OCI-LY1 (cell line): Measurements from ENCODE around the gene GLA.

Source experiments
- H2AFZ ChIP-seq: fragments of 200-600 bp; sonication (generic), shearing (Covaris generic); 2 replicates; pipeline ENCODE4 v1.6.0; 2014; ENCODE audit warnings: antibody characterized with exemption, mild to moderate bottlenecking, low read length
- H3F3A ChIP-seq: fragments of 200-600 bp; sonication (generic), shearing (Covaris generic); 2 replicates; pipeline ENCODE4 v1.6.0; 2014; ENCODE audit warnings: mild to moderate bottlenecking, antibody characterized with exemption, low read length, moderate library complexity; ENCODE audit not compliant: insufficient read depth
- H3K27ac ChIP-seq: fragments of 200-600 bp; sonication (generic); 2 replicates; pipeline ENCODE4 v1.5.1; 2014; ENCODE audit warnings: low read length, mixed run types, mild to moderate bottlenecking, low read depth; ENCODE audit not compliant: poor library complexity, severe bottlenecking
- H3K27me3 ChIP-seq: fragments of 200-600 bp; sonication (generic); 2 replicates; pipeline ENCODE4 v1.6.0; 2014; ENCODE audit warnings: antibody characterized with exemption, mild to moderate bottlenecking, low read length, moderate library complexity; ENCODE audit not compliant: insufficient read depth
- H3K36me3 ChIP-seq: fragments of 200-600 bp; sonication (generic); 2 replicates; pipeline ENCODE4 v1.6.1; 2014; ENCODE audit warnings: mild to moderate bottlenecking, antibody characterized with exemption, low read length, moderate library complexity, mixed read lengths; ENCODE audit not compliant: insufficient read depth
- H3K4me1 ChIP-seq: fragments of 200-600 bp; sonication (generic); 2 replicates; pipeline ENCODE4 v1.5.1; 2014; ENCODE audit warnings: mild to moderate bottlenecking, low read length, moderate library complexity; ENCODE audit not compliant: insufficient read depth, severe bottlenecking
- H3K4me2 ChIP-seq: fragments of 200-600 bp; sonication (generic), shearing (Covaris generic); 2 replicates; pipeline ENCODE4 v1.6.1; 2014; ENCODE audit warnings: low read length
- H3K4me3 ChIP-seq: fragments of 200-600 bp; sonication (generic); 2 replicates; pipeline ENCODE4 v1.5.1; 2014; ENCODE audit warnings: low read length, low read depth, mild to moderate bottlenecking, mixed read lengths; ENCODE audit not compliant: poor library complexity, severe bottlenecking
- H3K79me2 ChIP-seq: fragments of 200-600 bp; shearing (Covaris generic); 2 replicates; pipeline ENCODE4 v1.6.1; 2016; ENCODE audit warnings: mixed run types, low read length, mixed read lengths; ENCODE audit not compliant: insufficient read depth
- H3K9ac ChIP-seq: fragments of 200-600 bp; sonication (generic), shearing (Covaris generic); 2 replicates; pipeline ENCODE4 v1.6.1; 2014; ENCODE audit warnings: mild to moderate bottlenecking, low read length, mixed read lengths
- H3K9me2 ChIP-seq: fragments of 200-600 bp; sonication (generic), shearing (Covaris generic); 2 replicates; pipeline ENCODE4 v1.6.1; 2014; ENCODE audit warnings: low read depth, mild to moderate bottlenecking, low read length, mixed read lengths
- H3K9me3 ChIP-seq: fragments of 200-600 bp; shearing (Covaris generic); 2 replicates; pipeline ENCODE4 v1.6.1; 2014; ENCODE audit warnings: low read length, mixed read lengths
- H4K20me1 ChIP-seq: fragments of 200-600 bp; sonication (generic), shearing (Covaris generic); 2 replicates; pipeline ENCODE4 v1.6.0; 2016; ENCODE audit warnings: mild to moderate bottlenecking, low read length; ENCODE audit not compliant: insufficient read depth
- CTCF ChIP-seq: fragments of 200-600 bp; sonication (generic), shearing (Covaris generic); IDR thresholded peaks from 2 replicates; pipeline ENCODE4 v1.5.1; 2017; ENCODE audit warnings: mild to moderate bottlenecking, antibody characterized with exemption, low read length, moderate library complexity, mixed read lengths
- EZH2 ChIP-seq: fragments of 200-600 bp; sonication (generic), shearing (Covaris generic); IDR thresholded peaks from 2 replicates; pipeline ENCODE4 v1.8.0; 2017; ENCODE audit warnings: borderline replicate concordance, mixed run types, mild to moderate bottlenecking, antibody characterized with exemption, low read length, moderate library complexity, mixed read lengths

Gene GLA

GRCh38 chrX:101370888-101371504, 36.7 kb downstream of the GLA start:
- Histone ChIP-seq H3K36me3 (peaks cover 62% of the 10 kb centered on the region), H3K4me2 (peak overlapping the region; percentile 41), H3F3A (no peaks in the 10 kb centered on the region), H4K20me1 (no peaks in the 10 kb centered on the region), H2AFZ (no peak overlapping the region), H3K9ac (peak overlapping the region; percentile 29; the same call in 1 of the 2 replicates), H3K79me2 (no peaks in the 10 kb centered on the region), H3K4me1 (peaks cover 30% of the 10 kb centered on the region), H3K27ac (peak overlapping the region; percentile 68), H3K27me3 (no peaks in the 10 kb centered on the region), H3K9me2 (no peaks in the 10 kb centered on the region), H3K9me3 (no peaks in the 10 kb centered on the region), H3K4me3 (no peak overlapping the region)
- TF ChIP-seq CTCF = no peak

- TF ChIP-seq CTCF = no peak
- TF ChIP-seq EZH2 = no peak
- Histone ChIP-seq H3K27ac (no peak overlapping the region), H3K79me2 (no peaks in the 10 kb centered on the region), H3K9me3 (no peaks in the 10 kb centered on the region), H3K9me2 (no peaks in the 10 kb centered on the region), H3K4me2 (no peak overlapping the region), H3K9ac (no peak overlapping the region), H3K27me3 (no peaks in the 10 kb centered on the region), H3F3A (no peaks in the 10 kb centered on the region), H4K20me1 (no peaks in the 10 kb centered on the region), H3K4me1 (peaks cover 30% of the 10 kb centered on the region), H3K36me3 (peaks cover 50% of the 10 kb centered on the region), H3K4me3 (no peak overlapping the region), H2AFZ (no peak overlapping the region)
Measured at GRCh38 chrX:101369687-101370086, 38.0 kb downstream of the GLA start.

- H3K27ac ChIP-seq = no peak overlapping the region
- TF ChIP-seq CTCF (no peak), EZH2 (no peak)
- no peak overlapping the region for H3K4me2 ChIP-seq
- H2AFZ ChIP-seq = no peak overlapping the region
- no peaks in the 10 kb centered on the region for H3K79me2 ChIP-seq
- H3K4me1 ChIP-seq = peaks cover 30% of the 10 kb centered on the region
- H3K27me3 ChIP-seq = no peaks in the 10 kb centered on the region
- H3K4me3 ChIP-seq = no peak overlapping the region
- H3F3A ChIP-seq = no peaks in the 10 kb centered on the region
- peaks cover 43% of the 10 kb centered on the region for H3K36me3 ChIP-seq
- no peak overlapping the region for H3K9ac ChIP-seq
- H3K9me3 ChIP-seq = no peaks in the 10 kb centered on the region
- no peaks in the 10 kb centered on the region for H3K9me2 ChIP-seq
- H4K20me1 ChIP-seq = no peaks in the 10 kb centered on the region
Measured at GRCh38 chrX:101368800-101369199, 38.9 kb downstream of the GLA start.
